ENCODE measurements around the gene LONP1. TPM values are rescaled to one million over a fixed set of nuclear protein-coding genes. Genes with fewer than 3 reads are reported as not detected.
A peak's percentile ranks its signal among the peaks of the same experiment; 100 is the strongest.

Gene LONP1
- total RNA-seq, 1 experiment from 2014 or later, result 95.6 TPM

DNA sequence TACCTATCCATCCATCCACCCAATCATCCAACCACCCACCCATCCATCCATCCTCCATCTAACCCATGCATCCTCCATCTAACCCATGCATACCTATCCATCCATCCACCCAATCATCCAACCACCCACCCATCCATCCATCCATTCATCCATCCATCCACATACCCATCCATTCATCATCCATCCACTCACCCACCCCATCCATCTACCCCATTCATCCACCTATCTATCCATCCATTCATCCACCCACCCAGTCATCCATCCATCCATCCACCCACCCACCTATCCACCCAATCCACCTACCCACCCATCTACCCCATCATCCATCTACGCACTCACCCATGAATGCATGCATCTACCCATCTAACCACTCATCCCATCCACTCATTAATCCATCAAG is 46.2 kb downstream of the LONP1 start:
- Histone ChIP-seq H3K9me3 (replicated peaks) (no peaks in the 10 kb centered on the region), H3K36me3 (peaks cover 26% of the 10 kb centered on the region), H3K27ac (no peak overlapping the region), H3K4me1 (replicated peaks) (no peaks in the 10 kb centered on the region), H3K27me3 (replicated peaks) (no peaks in the 10 kb centered on the region), H3K4me3 (no peak overlapping the region)
- DNase-seq (ENCODE audit: low read depth in 1 of 2, low spot score in 2 of 2), result no peak

DNA sequence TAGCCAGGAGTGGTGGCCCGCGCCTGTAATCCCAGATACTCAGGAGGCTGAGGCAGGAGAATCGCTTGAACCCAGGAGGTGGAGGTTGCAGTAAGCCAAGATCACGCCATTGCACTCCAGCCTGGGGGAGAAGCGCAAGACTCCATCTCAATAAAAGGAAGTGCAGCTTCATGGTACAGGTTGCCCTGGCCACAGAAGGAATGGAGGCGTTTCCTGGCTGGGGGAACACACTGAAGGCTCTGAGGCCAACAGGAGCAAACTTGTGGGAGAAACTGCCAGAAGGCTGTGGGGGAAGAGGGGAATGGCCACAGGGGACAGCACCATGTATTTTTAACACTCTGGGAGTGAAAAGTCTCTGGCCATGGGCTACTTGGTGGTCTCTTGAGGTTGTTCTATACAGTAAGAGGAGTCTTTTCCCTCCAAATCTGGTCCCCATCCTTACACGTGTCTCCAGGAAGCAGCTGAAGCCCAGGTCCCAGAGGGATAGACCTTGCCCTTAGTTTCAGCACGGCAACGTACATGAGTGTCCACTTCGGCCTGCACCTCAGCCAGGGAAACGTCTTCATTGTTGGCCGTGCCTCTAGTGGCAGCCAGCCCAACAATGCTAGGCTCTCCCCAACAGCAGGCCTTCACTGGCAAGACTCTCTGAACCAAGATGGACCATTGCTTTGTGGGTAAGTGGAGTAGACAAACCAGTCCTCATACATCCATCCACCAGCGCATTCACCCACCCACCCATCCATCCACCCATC is 47.1 kb downstream of the LONP1 start:
- no peak overlapping the region for H3K27ac ChIP-seq
- H3K9me3 ChIP-seq (replicated peaks), result no peaks in the 10 kb centered on the region
- no peak overlapping the region for H3K4me3 ChIP-seq
- H3K36me3 ChIP-seq, result peaks cover 29% of the 10 kb centered on the region
- no peaks in the 10 kb centered on the region for H3K27me3 ChIP-seq (replicated peaks)
- DNase-seq (ENCODE audit: low read depth in 1 of 2, low spot score in 2 of 2), result no peak
- H3K4me1 ChIP-seq (replicated peaks), result no peaks in the 10 kb centered on the region

DNA sequence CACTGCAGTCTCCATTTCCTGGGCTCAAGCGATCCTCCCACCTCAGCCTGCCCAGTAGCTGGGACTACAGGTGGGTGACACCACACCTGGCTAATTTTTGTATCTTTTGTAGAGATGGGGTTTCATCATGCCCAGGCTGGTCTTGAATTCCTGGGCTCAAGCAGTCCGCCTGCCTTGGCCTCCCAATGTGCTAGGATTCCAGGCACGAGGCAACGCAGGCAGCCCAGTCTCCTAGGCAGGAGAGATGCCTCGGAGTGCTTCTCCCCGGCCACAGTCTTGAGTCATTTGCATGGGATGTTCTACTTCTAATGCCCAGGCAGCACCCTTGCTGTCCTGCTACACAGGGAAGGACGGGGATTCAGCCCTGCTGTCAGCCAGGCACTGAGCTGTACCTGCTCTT is 48.3 kb downstream of the LONP1 start:
- H3K27me3 ChIP-seq (replicated peaks), result no peaks in the 10 kb centered on the region
- DNase-seq (ENCODE audit: low read depth in 1 of 2, low spot score in 2 of 2), result no peak
- H3K4me3 ChIP-seq, result no peak overlapping the region
- no peaks in the 10 kb centered on the region for H3K4me1 ChIP-seq (replicated peaks)
- H3K27ac ChIP-seq, result no peak overlapping the region
- no peaks in the 10 kb centered on the region for H3K9me3 ChIP-seq (replicated peaks)
- peaks cover 40% of the 10 kb centered on the region for H3K36me3 ChIP-seq

DNA sequence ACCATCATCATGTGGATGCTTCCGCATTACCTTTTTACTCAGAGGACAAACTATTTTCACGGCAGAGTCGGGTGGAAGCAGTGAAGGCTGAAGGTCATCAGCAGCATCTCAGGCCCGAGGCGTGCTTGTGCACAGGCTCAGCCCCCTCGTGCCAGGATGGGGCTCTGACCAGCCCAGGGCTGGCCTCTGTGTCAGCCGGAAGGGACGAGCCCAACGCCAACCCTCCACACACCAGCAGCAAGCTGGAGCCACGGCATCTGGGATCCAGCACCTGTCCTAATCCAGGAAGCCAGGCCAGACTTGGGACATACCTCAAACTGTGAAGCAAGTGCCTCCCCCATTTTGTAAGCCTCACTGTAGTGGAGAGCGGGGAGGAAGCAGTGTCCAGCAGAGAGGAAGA is 50.7 kb downstream of the LONP1 start:
- Histone ChIP-seq H3K9me3 (replicated peaks) (no peaks in the 10 kb centered on the region), H3K27me3 (replicated peaks) (no peaks in the 10 kb centered on the region), H3K27ac (no peak overlapping the region), H3K4me1 (replicated peaks) (no peaks in the 10 kb centered on the region), H3K4me3 (no peak overlapping the region), H3K36me3 (peaks cover 64% of the 10 kb centered on the region)
- DNase-seq (ENCODE audit: low read depth in 1 of 2, low spot score in 2 of 2), result no peak

DNA sequence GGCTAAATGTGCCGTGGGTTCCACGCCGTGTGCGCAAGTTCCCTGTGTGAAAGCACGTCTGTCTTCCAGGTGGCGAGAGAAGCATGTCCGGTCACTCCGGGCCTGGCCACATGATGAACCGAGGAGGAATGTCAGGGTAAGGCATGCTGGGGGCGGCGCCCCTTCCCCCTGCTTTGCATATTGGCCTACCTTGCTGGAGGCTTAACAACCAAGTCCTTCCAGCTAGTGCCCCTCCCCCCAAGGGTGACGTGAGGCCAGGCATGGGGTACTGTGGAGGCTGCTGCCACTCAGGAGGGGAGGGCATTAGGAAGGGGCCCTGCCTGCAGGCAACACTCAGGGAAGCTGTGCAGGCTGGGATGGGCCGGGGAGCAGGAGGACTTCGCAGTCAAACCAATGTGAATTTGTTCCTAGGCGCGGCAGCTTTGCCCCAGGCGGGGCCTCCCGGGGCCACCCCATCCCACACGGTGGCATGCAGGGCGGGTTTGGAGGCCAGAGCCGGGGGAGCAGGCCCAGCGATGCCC is 52.1 kb downstream of the LONP1 start:
- Histone ChIP-seq H3K9me3 (replicated peaks) (no peaks in the 10 kb centered on the region), H3K36me3 (peaks cover 78% of the 10 kb centered on the region), H3K27me3 (replicated peaks) (no peaks in the 10 kb centered on the region), H3K4me1 (replicated peaks) (no peaks in the 10 kb centered on the region), H3K4me3 (no peak overlapping the region), H3K27ac (no peak overlapping the region)
- no peak for DNase-seq (ENCODE audit: low read depth in 1 of 2, low spot score in 2 of 2)

DNA sequence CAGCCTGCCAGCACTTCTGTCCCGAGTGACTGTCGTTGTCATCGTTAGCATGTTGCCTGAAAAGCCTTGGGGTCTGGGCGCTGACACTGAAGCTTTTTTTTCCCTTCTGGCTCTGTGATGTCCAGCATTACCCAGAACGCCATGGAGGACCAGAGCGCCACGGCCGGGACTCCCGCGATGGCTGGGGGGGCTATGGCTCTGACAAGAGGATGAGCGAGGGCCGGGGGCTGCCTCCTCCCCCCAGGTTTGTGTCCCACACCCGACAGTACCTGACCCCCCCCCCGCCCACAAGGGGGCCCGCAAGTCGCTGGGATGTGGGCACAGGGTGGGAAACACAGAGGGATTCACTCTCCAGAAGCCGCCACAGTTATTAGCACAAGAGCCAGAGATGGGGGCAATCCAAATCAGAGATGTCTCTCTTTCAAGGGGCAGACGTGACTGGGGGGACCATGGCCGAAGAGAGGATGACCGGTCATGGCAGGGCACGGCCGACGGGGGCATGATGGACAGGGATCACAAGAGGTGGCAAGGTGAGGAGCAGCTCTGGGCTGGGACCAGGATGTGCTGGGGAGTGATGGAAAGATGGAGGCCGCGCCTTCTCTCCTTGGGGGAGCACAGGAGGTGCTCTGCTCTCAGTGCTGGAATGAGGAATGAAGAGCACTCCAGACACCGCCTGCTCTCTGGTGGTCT is 52.9 kb downstream of the LONP1 start:
- H3K27me3 ChIP-seq (replicated peaks), result no peaks in the 10 kb centered on the region
- peaks cover 85% of the 10 kb centered on the region for H3K36me3 ChIP-seq
- H3K4me1 ChIP-seq (replicated peaks), result no peaks in the 10 kb centered on the region

DNA sequence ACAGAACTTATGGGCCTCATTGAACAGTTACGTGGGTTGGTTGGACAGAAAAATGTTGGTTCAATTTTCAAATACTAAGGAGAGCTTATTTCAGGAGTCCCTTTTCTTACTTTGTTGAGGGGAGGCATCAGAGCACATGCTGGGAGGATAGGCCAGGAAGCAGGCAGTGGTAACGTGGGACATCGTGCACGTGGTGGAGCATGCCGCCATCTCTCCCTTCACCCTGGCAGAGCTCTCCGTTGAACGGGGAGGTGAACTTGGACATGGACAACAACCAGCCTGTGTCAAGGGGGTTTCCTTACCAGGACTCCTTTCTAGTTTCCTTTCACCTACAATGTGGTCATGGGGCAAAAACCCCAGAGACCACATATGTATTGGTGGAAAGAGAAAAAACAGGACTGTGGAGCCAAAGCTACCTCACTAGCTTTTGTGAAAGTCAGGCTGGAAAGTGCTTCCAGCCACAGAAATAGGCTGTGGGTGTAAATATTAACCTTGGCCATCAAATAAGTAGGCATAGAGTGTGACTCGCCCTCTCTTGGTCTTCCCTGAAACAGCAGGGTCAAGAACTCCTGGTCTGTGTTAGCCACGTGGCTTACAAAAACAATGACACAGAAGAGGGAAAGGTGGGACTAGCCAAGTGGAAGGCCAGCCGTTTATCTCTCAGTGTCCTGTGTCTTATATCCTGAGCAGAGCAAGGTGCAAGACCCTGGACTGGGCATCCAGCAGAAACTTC is 54.0 kb downstream of the LONP1 start:
- Histone ChIP-seq H3K36me3 (peaks cover 90% of the 10 kb centered on the region), H3K9me3 (replicated peaks) (no peaks in the 10 kb centered on the region), H3K27me3 (replicated peaks) (no peaks in the 10 kb centered on the region), H3K4me3 (no peak overlapping the region), H3K4me1 (replicated peaks) (no peaks in the 10 kb centered on the region), H3K27ac (no peak overlapping the region)
- peak in 1 of 2 experiments; percentile 20 for DNase-seq (ENCODE audit: low read depth in 1 of 2, low spot score in 2 of 2)

More for the DNA sequence above, 52.9 kb downstream of the LONP1 start:
- Histone ChIP-seq H3K9me3 (replicated peaks) (no peaks in the 10 kb centered on the region), H3K27ac (no peak overlapping the region), H3K4me3 (no peak overlapping the region)
- DNase-seq (ENCODE audit: low read depth in 1 of 2, low spot score in 2 of 2), result no peak

DNA sequence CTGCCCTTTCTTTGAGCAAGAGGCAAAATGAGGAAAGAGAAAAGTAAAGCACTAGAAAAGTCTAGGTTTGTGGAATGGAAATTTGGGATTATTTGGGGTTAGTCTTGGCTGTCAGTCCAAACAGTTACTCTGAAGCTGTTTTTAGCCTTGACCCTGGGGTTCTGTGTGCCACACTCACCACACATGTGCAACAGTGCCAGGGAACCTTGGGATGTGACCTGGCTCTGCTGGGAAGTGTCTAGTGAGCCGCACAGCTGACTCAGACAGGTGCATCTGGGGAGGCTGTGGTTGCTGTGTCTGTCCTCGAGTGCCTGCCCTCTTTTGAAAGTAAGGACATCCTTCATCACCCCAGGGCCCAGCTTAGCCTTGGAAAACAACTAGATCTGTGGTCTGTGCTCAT is 55.4 kb downstream of the LONP1 start:
- Histone ChIP-seq H3K36me3 (peaks cover 90% of the 10 kb centered on the region), H3K27ac (no peak overlapping the region), H3K9me3 (replicated peaks) (no peaks in the 10 kb centered on the region), H3K4me3 (no peak overlapping the region), H3K27me3 (replicated peaks) (no peaks in the 10 kb centered on the region), H3K4me1 (replicated peaks) (no peaks in the 10 kb centered on the region)
- no peak for DNase-seq (ENCODE audit: low read depth in 1 of 2, low spot score in 2 of 2)

DNA sequence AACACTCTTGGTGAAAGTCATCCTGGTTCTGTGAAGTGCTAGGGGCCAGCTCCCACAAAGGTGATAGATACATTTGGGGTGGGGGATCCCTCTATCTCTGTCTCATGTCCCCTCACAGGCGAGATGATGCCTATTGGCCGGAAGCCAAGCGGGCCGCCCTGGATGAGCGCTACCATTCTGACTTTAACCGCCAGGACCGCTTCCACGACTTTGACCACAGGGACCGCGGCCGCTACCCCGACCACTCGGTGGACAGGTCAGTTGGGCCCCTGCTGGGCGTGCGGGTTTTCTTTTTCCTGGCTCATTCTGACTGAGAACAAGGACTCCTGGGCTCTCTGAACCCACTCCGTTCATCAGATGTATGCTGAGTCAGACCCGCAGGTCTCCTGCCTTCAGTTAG is 56.0 kb downstream of the LONP1 start:
- H3K36me3 ChIP-seq, result peaks cover 90% of the 10 kb centered on the region

DNA sequence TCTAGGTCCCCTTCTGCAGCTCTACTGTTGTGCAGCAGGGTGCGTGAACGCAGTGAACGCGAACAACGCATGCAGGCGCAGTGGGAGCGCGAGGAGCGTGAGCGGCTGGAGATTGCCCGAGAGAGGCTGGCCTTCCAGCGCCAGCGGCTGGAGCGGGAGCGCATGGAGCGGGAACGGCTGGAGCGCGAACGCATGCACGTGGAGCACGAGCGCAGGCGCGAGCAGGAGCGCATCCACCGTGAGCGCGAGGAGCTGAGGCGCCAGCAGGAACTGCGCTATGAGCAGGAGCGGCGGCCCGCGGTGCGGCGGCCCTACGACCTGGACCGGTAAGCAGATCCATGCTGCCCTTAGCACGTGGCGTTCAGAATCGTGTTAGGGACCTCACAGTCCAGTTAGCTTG is 58.5 kb downstream of the LONP1 start:
- H3K9me3 ChIP-seq (replicated peaks), result no peaks in the 10 kb centered on the region
- no peaks in the 10 kb centered on the region for H3K27me3 ChIP-seq (replicated peaks)
- H3K27ac ChIP-seq, result no peak overlapping the region
- peaks cover 92% of the 10 kb centered on the region for H3K36me3 ChIP-seq
- DNase-seq (ENCODE audit: low read depth in 1 of 2, low spot score in 2 of 2), result no peak
- H3K4me1 ChIP-seq (replicated peaks), result no peaks in the 10 kb centered on the region
- H3K4me3 ChIP-seq, result no peak overlapping the region

More for the DNA sequence above, 56.0 kb downstream of the LONP1 start:
- Histone ChIP-seq H3K27ac (no peak overlapping the region), H3K4me1 (replicated peaks) (no peaks in the 10 kb centered on the region), H3K4me3 (no peak overlapping the region), H3K9me3 (replicated peaks) (no peaks in the 10 kb centered on the region), H3K27me3 (replicated peaks) (no peaks in the 10 kb centered on the region)
- no peak for DNase-seq (ENCODE audit: low read depth in 1 of 2, low spot score in 2 of 2)

DNA sequence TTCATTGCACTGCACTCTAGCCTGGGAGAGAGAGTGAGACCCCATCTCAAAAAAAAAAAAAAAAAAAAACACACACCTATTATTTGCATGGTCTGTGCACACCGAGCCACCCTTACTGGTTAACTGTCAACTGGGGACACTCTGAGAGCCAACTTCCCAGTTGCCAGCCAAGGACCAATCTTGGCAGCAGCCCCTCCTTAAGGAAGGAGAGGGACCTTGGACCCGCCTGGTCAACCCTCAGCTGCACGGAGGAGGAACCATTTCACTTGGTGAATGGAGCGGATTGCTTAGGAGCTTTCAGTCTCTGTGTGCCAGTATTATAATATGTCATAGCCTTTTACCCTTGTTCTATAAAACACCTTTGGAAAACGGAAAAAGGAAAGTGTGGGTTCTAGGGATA is 64.5 kb downstream of the LONP1 start:
- peaks cover 89% of the 10 kb centered on the region for H3K36me3 ChIP-seq
- H3K4me3 ChIP-seq, result no peak overlapping the region
- no peak overlapping the region for H3K27ac ChIP-seq
- H3K4me1 ChIP-seq (replicated peaks), result no peaks in the 10 kb centered on the region
- H3K9me3 ChIP-seq (replicated peaks), result no peaks in the 10 kb centered on the region
- DNase-seq (ENCODE audit: low read depth in 1 of 2, low spot score in 2 of 2), result no peak
- no peaks in the 10 kb centered on the region for H3K27me3 ChIP-seq (replicated peaks)

DNA sequence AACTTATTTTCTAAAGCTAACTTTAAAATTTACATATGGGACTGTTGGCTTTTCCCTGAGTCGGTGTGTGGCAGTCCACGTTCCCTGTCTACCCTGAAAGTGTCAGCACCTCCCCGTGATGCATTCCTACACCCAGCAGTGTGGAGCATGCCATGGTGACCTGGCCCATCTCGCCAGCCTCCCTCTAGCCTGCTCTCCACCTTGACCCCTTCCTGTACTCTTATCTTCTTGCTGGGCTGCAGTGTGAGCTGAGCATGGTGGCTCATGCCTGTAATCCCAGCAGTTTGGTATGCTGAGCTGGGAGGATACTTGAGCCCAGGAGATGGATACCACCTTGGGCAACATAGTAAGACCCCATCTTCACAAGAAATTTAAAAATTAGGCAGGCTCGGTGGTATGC is 65.0 kb downstream of the LONP1 start:
- H3K4me3 ChIP-seq, result no peak overlapping the region
- no peaks in the 10 kb centered on the region for H3K4me1 ChIP-seq (replicated peaks)
- H3K9me3 ChIP-seq (replicated peaks), result no peaks in the 10 kb centered on the region
- no peak for DNase-seq (ENCODE audit: low read depth in 1 of 2, low spot score in 2 of 2)
- no peak overlapping the region for H3K27ac ChIP-seq
- peaks cover 92% of the 10 kb centered on the region for H3K36me3 ChIP-seq
- no peaks in the 10 kb centered on the region for H3K27me3 ChIP-seq (replicated peaks)

DNA sequence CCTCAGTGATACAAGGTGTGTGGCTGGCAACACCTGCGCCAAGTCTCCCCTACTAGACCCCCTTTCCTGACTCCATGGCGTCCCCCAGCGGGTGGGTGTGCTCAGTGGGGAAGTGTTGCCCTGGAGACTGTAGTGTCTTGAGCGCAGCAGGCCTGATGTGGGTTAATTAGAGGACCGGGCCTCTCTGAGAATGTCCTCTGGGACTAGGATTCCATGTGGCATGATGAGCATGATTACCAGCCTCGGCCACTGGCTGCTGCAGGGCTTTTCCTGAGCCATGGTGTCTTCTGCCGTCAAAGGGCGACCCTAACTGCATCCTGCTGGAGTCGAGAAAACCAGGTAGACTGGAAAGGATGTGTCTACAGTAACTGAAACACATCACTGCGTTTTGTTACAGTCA is 67.7 kb downstream of the LONP1 start:
- Histone ChIP-seq H3K36me3 (peaks cover 87% of the 10 kb centered on the region), H3K4me1 (replicated peaks) (no peaks in the 10 kb centered on the region), H3K27me3 (replicated peaks) (no peaks in the 10 kb centered on the region), H3K4me3 (no peak overlapping the region), H3K9me3 (replicated peaks) (no peaks in the 10 kb centered on the region), H3K27ac (no peak overlapping the region)
- DNase-seq (ENCODE audit: low read depth in 1 of 2, low spot score in 2 of 2), result no peak

DNA sequence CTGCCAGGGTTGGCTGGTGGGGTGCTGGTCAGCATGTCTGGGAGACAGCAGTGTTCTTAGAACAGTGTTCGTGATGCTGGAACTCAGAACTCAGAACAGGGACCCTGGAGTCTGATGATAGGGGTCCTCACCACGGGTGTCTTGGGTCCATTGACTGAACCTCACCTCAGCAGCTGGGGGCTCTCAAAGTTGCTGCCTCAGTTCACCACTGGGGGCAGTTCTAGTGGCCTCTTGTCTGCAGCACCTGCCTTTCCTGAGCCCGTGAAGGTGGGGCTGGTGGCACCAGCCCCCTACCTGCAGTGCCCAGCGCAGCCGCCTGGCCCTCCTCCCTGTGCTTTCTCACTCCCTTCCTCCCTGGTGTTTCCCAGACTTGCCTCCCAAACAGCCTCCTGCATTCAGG is 68.6 kb downstream of the LONP1 start:
- peaks cover 90% of the 10 kb centered on the region for H3K36me3 ChIP-seq

More for the DNA sequence above, 68.6 kb downstream of the LONP1 start:
- DNase-seq (ENCODE audit: low read depth in 1 of 2, low spot score in 2 of 2), result no peak
- Histone ChIP-seq H3K4me1 (replicated peaks) (no peaks in the 10 kb centered on the region), H3K27ac (no peak overlapping the region), H3K27me3 (replicated peaks) (no peaks in the 10 kb centered on the region), H3K9me3 (replicated peaks) (no peaks in the 10 kb centered on the region), H3K4me3 (no peak overlapping the region)

All from SJSA1 (cell line).